ENCODE data around the gene LBH.

LBH gene

DNA sequence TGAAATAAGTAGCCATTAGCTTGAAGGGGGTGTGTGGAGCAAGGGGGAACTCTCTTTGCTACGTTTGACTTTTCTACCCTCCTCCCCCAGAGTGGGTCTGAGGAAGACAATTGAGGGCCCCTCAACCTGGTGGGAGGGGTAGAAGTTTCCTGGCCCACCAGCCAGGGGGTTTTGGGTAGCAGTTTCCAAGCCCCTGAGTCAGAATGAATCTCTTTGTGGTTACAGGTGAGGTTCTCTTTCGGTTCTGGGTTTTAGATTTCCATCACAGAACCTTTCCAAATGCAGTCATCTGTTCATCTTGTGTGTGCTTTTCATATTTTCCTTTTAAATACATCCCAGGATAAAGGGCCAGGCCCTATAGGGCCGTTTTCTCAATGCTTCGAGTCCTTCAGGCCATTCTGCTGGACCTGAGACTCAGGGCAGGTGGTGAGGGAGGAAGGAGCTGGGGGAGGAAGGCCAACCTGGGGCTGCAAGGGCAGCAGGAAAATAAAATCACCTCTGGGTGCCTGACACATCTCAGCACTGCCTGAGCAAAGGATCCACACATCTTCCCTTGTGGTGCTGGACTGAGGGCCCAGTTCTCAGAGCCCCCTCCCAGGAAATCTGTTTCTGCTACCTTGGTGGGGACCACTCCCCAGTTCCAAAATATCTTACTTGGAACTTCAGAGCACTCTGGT lies 4.7 kb downstream of the LBH start:
- DNase-seq, result no peak

DNA sequence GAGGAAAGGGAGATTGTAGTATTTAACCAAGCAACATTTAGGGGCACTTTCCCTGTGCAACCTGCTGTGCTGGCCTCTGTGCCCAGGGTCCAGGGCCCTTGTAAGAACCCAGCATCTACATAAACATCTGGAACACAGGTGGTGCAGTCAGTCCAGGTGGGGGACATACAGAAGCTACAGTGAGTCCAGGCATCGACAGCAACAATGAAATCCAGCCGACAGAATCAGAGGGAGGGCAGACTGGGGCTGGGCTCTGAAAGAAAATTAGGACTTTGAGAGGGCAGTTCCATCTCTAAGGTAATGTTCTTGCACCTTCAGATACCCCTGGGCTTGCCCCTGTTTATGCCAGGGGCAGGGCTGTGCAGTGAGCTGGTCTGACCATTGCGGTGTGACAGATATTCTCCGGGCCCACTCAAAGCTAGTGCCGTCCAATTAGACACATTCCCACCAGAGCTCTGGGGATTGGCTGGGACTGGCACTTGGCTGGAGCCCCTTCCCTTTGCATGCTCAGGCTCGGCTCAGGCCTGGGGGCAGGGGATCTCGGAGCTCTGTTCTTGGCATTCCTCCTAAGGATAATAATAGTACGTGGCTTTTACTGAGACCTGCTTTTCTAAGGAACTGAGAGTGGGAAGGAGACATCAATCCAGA lies 5.4 kb downstream of the LBH start:
- no peak for DNase-seq

DNA sequence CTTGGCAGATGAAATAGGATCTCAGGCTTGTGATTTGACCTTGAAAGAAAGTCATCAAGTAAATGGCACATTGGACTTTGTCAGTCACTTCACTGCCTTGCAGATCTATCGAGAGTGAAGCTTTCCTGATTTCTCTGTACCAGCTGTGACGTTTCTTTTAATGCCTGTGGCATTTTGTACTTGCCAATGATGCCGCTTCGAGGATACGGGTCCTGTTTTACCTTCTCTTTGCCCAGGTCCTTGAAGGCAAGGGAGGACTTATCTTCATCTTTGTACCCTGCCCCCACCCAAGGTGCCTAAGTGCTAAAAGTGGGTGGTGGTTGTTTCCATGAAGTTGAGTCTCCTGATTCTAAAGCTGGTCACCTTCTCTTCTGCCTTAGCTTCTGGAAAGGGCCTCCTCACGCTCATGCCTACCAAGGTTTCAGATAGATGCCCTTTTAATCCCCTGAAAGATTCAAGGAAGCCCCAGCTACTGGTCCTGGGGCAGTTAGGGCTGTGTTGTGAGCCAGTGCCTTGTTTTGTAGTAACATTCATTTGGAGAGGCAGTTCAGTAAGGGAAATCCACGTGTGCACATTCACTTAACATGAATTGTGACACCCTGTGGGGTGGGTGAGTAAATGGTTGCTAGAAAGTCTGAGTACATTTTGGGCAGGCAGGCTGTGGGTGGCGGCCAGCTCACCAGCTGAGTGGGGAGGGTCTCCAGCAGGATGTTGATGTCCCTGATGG lies 6.1 kb downstream of the LBH start:
- no peak for DNase-seq

DNA sequence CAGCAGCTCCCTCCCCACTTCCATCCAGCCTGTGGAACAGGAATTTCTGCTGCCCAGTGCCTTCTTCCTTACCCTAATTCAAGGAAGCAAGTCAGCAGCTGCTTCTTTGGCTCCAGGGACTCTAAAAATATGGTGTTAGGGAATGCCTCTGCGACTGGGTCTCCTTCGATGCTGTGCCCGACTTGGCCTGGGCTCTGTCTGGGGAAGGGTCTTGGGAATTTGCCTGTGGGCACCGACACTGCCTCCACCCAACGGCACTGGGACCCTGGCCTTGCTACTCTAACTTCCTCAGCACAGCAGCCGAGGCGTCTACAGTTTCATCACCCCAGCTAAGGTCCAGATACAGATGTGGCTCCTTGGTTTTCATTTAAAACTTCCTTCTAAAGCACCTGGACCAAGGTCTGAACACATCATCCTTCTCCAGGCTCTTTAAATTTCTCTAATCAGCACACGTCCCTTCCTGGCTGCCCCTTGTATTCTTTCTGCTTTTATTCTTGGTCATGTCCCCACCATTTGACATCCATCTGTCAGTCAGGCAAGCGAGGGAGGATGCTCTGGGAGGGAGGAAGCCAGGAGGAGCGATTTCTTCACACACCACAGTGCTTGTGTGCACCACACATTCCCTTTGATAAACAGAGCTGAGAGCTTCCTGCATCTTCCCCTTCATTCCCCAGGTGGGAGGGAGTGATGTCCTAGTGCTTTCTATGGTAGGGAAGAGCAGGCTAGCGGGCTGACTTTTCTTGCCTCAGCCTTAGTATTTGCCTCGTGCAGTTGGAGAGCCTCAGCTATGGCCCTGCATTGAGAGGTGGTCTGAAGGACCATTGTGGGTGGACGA lies 6.8 kb downstream of the LBH start:
- DNase-seq, result no peak

DNA sequence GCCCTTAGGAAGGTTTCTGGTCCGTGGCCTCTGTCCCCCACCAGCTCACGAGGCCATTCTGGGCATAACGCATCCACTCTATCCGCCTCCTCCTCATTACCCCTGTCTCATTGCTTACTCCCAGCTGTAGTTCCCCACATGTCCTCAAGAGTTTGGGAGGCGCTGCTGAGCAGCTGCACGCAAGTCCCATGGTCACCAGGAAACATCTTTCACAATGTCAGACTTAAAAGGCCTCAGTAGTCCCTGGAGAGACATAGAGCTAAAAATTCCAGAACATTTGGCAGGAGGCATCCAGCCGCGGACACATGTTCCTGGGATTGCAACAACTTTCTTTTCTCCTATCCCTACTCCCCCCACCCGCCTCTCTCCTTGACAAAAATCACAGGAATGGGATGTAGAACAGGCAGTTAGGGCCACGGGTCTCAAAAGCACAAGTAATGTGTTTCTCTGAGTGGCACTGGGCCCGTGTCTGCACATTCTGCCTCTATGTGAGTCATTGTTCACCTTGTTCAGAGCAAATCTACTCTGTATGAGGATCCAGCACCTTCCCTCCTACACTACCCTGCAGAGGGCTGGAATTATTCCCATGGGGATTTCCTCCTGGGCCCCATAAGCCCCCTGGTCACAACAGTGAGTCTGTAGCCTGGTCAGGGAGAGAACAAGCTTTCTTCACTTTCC lies 8.1 kb downstream of the LBH start:
- peak; percentile 26 for DNase-seq

DNA sequence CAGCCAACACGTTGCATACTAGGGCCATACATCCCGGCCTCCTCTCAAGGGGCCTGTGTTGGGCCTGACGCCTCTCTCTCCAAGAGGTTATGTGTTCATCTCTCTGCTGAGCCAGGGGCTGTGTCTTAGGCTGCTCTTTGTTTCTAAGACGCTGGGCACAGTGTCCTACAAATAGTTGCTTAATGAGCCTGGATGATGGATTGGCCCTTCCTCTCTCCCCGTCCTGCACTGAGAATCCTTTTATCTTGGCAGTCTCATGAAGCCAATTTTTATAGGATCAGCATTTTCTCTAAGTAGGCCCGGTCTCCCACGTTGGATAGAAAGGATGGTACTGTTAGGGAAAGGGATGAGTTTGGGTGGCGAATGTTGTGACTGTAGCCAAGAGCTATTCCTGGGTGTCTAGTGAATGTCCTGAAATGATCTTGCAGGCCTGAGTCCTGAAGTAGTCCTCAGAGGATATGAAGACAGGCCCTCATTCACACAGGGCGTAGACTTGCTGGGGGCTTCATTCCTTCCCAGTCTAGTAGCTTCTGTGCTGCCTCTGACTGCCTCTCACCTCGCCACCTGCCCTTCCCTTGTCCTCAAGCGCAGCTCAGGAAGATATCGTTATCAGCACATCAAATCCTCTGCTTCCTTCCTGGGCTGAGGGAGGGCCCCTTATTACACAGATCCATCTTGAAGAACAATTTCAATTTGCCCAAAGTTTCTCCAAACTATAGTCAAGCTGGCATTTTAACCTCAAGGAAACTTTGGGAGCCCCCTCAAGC lies 8.8 kb downstream of the LBH start:
- no peak for DNase-seq

DNA sequence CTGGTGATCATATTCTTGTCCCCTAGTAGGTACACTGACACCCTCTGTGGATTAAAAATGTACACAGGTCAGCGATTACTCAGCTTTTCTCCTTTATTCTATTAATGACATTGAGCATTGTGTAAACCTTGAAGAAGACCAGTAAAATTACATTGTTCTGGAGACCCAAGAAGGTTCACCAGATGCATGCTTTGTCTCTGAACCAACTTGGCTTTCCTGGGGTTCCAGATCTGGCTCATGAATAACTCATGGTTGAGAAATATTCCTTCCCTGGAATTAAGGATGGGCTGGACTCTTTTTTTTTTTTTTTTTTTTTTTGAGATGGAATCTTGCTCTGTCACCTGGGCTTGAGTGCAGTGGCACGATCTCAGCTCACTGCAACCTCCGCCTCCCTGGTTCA lies 11.9 kb downstream of the LBH start:
- no peak for DNase-seq

DNA sequence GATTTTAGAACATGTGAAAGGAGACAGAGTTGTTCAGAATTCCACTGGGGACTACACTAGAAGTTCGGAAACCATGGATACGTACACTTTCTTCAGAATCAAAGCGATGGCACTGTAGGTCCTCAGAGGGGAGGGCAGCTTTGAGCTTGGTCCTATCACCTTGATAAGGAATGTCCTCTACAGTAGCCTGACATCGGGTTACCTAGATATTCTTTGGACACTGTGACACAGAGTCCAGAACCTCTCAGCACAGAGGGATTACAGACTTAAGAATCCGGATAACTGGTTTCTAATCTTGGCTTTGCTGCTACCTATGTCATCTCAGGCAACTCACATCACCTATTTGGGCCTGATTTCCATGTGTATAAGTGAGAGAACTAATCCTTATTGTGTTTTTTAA lies 14.0 kb downstream of the LBH start:
- DNase-seq, result no peak

DNA sequence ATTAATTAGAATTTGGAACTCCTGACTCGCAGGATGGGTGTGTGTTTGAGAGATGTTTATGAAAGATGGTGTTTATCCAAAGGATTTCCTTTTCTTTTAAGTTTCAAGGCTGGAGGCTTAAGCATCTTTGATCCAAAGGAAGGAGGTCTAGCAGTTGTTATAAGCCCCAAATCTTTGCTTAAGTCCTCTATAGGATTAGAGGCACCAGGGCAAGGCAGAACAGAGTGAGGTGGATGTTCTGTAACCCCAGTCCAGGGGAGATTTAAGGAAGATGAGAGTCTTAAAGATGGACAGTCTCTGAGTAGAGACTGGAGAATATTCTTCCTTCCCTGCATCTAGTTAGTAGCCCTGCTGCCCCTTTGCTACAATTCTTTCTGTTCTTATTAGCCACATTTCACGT lies 17.5 kb downstream of the LBH start:
- DNase-seq, result no peak

DNA sequence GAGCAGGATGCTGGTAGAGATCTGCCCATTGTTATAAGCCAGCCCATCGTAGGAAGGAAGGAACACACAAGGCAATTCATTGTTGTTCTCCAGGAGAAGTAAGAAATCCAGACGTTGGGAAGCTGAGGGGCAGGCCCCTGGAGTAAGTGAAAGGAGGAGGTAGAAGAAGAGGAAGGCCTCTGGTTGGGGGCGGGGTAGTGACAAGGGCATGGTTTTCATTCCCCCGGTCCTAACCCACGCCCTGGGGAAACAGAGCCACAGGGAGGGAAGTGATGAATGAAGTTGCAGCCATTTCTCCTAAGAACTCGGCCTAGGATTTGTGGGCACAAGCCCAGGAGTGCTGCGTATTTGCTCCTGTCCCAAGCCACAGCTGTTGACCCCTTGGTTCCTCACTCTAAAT lies 18.0 kb downstream of the LBH start:
- DNase-seq, result no peak

DNA sequence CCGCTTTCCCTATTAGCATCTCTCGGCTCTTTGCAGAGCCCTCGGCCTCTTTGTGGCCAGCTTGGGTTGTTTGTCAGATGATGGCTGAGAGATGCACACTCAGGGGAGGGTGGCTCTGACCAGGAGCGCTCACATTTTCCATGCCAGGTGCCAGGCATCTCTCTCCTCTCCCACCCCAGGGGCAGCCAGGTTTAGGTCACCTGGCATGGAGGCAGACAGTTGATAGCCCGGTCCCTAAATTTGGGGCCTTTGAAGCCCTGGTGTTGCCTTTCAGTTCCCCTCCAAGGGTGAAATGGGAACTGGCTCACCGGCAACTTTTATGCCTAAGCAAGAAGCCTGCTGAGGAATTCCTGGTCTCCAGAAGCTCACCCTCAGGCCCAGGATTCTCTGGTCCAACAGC lies 19.1 kb downstream of the LBH start:
- no peak for DNase-seq

DNA sequence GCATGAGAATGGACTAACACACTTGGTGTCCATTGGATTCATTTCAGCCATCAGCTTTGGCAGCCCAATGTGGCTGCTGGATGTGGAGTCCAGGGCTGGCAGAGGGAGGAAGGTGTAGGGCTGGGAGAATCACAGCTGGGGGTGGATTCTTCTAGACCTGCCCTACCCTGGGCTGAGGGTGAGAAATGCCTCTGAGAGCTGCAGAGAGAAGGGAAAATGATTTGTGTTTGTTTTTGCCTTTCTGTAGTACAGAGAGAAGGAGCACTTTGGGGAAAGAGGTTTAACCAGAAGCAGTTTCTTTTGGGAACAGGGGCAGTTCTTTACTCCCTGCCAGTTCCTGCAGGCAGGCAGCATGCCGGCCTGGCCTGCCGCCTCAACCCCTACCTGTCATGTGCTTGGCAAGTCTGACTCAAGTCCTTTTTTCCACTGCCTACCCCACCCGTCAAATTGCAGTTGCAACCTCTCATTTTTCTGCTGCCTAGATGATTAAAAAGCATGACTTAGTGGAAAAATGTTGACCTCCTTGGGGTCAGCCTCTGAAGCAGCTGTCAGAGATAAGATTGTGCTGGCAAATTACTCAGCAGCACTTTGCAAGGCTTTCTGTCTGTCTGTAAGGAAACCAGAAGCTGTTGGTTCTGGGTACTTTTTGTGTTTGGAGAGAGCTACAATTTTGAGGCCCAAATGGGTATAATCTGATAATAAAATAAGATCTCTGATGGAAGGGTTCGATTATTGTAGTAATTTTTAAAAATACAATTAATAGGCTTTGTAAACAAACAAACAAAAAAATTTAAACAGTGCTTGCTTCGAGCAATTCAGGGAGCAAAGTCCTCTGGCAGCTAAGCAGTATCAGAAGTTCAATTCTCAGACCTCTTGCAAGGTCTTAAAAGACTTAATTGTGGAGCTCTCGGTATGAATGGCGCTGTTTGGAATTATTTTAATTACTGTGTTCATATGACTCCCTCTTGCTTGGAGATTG lies 21.7 kb downstream of the LBH start:
- no peak for DNase-seq

DNA sequence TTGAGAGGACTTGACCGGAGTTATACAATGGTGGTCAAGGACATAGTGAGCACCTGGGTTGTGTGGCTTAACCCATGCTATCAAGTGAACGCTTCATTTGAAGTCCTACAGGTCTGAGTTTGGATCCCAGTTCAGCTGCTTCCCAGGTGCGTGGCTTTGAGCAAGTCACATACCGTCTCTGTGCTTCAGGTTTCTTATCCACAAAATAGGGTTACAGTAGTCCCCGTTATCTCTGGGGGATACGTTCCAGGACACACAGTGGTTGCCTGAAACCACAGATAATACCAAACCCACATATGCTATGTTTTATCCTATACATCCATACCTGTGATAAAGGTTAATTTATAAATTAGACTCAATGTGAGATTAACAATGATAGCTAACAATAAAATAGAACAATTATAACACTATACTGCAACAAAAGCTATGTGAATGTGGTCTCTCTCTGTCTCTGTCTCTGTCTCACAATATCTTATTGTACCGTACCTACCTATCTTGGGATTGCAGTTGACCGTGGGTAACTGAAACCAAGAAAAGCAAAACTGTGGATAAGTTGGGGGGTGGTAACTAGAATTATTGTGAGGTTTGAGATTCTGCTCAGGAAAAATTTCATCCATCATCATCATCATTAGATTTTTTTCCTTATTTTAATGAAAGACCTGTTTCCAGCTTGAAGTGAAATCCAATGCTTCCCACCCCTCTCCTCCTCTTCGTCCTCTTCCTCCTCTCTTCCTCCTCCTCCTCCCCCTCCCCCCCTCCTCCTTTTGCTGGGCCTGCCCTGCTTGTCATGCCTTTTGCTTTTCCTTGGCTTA lies 22.7 kb downstream of the LBH start:
- no peak for DNase-seq

DNA sequence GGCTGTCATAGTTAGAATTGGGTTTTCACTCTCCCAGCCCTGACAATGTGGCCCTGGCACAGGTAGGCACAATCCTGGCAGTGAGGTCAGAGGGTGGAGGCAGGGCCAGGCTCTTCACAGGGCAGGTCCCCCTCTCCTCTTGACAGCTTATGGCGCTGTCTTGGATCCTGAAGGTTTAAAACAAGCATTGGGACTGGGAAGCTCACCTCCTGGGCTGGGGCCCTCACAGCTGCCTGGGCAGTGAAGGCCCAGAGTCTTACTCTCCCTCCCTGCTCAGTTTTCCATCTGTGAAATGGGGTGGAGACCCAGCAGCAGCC lies 23.3 kb downstream of the LBH start:
- DNase-seq, result no peak

DNA sequence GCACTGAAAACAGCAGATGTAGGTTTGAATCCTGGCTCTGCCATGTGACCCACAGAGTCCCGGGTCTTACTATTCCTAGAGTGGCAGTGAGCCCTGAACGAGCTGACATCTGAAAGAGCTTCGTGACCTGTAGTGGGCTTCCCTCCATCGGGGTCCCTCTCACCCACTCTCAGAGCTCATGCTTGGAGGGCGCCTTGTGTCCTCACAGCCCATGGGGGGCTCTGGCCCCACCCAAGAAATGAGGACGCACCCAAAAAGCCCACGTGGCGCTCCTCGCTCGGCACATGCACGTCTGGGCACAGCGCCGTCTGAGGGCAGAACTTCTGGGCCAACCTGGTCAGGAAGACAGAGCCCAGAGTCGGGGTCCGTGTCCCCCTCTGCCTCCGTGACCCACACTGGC lies 23.7 kb downstream of the LBH start:
- DNase-seq, result no peak

DNA sequence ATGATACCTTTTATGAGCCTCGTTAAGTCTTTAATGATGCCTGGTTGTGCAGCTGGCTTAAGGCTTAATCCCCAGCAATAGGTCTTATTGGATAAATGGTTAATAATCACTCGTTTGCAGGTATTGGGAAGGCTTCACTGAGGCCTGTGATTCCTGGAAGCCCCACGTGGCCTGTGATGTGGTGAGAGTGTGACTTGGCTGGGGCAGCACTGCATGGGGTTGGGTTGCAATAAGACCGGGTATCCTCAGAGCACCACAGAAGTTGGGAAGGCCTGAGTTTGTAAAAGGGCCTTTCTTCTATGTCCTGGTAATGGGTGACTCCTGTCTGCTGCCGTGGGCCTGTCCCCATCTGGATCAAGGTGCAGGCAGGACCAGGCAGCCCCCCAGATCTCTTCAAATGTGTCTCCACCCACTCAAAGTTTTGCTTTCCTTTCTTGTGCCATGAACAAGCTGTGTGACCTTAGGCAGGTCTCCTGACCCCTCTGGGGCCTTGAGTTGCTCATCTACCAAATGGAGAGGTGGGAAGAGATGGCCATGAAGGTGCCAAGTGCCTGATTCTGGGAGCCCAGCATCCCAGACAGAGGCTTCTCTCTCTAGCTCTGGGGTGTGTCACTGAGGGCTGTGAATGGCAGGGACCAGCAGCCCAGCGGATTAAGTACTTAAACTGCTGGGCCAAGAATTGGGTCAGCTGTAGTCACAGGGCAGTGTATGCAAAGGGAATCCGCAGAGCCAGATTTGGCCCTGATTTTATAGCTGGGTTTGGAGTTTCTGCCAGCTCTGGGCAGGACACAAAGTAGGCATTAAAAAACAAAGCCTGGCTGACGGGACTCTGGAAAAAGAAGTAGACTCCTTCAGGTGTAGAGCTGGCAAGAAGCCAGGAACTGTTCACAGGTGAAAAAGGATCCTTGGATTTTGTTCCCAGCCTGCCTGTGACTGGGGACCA lies 24.4 kb downstream of the LBH start:
- DNase-seq, result peak; percentile 3

DNA sequence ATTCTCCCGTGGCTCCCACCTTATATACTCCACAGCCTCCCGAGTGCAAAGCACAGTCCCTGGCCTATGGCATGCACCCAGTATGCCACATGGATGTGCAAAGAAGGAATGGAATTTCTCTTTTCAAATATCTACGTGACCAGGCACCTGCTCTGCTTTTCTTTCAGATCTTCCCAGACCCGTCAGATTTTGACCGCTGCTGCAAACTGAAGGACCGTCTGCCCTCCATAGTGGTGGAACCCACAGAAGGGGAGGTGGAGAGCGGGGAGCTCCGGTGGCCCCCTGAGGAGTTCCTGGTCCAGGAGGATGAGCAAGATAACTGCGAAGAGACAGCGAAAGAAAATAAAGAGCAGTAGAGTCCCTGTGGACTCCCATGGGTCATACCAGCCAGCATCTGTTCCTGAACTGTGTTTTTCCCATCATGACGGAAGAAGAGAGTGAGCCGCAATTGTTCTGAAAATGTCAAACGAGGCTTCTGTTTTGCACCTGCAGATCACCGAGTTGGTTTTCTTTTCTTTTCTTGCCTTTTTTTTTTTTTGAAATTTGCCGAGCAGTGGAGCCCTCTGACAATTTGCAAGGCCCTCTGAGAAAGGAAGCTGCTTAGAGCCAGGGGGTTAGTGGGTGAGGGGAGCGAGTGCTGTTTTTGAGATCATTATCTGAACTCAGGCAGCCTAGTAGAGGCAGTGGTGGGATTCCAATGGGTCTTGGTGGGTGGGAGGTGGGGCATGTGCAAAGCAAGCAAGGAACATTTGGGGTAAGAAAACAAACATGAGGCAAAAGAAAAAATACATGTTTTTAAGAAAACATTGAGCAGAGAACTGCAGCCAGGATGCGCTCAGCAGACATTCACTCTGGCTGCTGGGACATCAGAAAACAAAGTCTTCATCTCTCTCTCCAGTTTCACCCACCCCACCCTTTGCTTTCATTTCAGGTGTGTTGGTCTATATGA lies 26.2 kb downstream of the LBH start:
- no peak for DNase-seq

DNA sequence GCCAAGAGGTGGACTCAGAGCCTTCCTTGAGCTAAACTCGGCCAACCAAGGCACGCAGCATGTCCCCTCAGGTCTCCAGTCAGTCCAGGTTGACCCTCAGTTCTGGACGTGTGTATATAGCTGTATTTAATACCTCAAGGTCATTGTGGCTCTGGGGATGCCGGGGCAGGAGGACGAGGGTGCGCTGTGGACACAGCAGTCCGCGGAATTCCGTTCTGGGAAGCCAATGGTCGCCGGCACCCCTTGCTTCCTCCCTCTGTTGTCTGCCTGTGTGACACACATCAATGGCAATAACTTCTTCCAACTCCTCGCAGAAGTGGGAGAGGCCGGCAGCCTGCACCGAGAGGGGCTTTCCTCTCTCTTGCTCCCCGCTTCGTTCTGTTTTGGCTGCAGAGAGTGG lies 27.7 kb downstream of the LBH start:
- DNase-seq, result no peak

Data from NCI-H2171 (cell line).